Stimulated activated CD4-positive, alpha-beta T cell treated with anti-CD3 and anti-CD28 coated beads, Interleukin-2, amount 100 ng/mL, for 48 hours (primary cell): Measurements from ENCODE around the gene RDH12.
"Not testable (repeated sequence)": the region's sequence is repeated elsewhere in the genome, so short reads cannot be mapped to it uniquely, and the experiment has no call there.

Experiments used
- DNase-seq, 2 donors: peaks; one replicate each; pipeline ENCODE4 v3.0.0-alpha.2; 2020

The RDH12 gene

DNA sequence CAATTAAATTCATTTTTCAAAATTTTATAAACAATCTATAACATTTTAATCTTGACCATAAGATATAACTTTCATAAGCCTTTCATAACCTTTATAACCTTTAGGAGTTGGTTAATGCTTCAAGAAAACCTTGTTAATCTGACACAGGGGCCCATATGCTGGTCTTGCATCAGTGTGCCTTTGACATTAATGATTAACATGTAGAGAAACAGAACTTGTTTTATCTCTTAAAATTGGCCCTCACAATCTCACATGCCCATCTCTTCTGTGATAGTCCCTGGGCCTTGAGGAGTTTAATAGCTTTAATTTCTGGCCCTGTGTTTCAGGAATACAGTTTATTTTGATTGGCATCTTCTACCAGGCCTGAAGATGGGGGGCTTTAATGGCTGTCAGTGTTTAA, 7.7 kb downstream of the RDH12 start:
- DNase-seq: not testable (repeated sequence)

DNA sequence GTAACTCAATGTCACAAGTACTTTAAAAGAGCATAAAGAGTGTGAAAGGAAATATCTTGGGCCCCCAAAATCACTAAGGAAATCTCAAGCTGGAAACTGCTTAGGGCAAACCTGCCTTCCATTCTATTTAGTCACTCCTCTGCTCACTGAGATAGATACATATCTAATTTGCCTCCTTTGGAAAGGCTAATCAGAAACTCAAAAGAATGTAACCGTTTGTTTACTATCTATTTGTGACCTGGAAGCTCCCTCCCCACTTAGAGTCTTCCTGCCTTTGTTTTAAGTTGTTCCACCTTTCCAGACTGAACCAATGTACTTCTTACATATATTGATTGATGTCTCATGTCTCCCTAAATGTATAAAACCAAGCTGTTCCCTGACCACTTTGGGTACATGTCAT, 8.1 kb downstream of the RDH12 start:
- not testable (repeated sequence) for DNase-seq

DNA sequence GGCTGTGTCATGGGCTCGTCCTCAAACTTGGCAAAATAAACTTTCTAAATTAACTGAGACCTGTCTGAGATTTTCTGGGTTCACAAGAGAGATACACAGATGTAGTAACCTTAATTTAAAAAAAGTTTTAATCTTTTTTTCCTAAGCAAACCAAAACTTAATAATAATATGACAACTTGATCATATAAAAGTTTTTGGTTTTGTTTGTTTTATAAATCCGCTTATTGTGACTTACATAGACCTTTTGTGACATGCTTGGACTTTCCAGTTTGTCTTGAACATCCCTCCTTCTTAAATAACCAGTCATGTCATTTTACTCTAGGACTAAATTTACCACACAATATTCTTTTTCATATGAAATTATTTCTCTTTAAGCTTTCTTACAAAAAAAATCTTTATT, 8.5 kb downstream of the RDH12 start:
- DNase-seq: no peak

DNA sequence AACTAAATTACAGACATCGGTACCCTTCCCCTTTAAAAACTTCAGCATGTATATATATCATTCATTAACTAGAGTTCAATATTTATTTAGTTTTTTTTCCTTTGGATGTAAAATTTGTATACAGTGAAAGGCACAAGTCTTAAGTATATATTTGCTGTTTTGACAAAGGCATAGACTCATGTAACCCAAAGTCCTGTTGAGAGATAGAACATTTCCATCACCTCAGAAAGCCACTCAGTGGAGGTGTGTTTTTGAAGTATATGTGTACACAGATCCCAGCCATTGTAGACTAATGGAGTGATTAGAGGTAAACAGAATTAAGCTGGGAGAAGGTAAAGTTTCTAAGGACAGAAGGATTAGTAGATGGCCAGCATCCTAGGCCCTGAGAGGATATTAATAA, 15.4 kb downstream of the RDH12 start:
- DNase-seq: no peak

DNA sequence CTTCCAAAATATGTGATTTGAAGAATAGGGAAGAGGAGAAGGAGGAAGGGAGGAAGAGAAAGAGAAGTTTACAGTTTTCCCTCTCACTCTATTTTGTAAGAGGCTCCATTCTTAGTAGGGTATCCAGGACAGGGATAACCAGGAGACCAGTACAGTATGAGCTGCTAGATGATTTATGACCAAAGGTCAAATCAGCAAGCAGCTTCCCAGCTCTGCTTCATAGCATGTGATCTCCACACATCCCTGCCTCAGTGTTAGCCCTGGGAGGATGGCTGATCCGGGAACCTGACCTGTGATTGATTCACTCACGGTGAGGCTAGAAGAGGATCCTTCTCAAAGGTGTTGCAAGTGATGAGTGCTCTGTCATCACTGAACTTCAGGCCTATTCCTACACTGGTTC, 16.6 kb downstream of the RDH12 start:
- DNase-seq: no peak

DNA sequence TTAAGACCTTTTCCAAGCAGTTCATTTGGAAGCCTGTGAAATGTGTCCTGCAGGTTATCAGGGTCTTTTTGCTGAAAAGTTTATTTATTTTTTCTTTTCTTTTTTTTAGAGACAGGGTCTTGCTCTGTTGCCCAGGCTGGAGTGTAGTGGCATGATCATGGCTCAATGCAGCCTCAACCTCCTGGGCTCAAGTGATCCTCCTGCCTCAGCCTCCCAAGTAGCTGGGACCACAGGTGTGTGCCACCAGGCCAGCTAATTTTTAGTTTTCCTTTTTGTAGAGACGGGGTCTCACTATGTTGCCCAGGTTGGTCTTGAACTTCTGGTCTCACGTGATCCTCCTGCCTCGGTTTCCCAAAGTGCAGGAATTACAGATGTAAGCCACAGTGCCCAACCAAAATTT, 17.7 kb downstream of the RDH12 start:
- DNase-seq: not testable (repeated sequence)

DNA sequence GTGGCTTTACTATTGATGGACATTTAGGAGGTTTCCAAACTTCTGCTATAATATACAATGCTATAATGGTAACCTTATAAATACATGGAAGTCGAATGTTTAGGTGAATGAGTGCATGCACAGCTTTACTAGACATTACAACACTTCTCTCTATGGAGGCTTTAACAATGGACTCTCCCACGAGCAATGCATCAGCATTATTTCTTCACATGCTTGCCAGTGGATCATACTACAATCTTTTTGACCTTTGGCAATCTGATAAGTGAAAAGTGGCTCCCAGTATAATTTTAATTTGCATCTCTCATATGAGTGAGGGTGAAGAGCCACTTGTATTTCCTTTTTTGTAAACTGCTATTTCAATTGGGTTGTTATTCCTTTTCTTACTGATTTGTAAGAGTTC, 18.2 kb downstream of the RDH12 start:
- no peak for DNase-seq

DNA sequence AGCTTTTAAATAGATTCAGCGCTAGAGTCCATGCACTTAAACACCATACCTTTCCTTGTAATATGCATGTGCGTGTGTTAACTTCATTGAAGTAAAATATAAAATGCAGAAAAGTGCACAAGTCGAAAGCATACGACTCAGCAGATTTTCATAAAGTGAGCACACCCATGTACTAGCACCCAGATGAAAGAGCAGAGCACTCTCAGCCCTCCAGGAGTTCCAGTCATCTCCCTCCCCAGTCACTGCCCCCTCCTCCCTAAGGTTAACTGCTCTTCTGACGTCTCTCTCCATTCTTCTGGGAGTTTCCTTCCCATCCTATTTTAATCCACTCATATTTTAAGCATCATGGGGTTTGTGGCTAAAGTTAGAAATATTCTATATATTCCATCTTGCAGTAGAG, 20.2 kb downstream of the RDH12 start:
- no peak for DNase-seq

DNA sequence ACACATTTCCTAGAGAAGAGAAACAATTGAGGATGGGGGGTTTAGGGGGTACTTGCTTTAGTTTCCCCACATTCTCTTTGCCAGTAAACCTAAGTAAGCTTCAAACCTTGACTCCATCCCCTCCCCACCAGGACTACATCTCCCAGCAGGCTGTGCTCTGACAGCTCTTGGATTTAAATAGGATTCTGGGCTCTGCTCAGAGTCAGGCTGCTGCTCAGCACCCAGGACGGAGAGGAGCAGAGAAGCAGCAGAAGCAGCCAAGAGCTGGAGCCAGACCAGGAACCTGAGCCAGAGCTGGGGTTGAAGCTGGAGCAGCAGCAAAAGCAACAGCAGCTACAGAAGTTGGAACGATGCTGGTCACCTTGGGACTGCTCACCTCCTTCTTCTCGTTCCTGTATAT, 20.6 kb downstream of the RDH12 start:
- DNase-seq: no peak

DNA sequence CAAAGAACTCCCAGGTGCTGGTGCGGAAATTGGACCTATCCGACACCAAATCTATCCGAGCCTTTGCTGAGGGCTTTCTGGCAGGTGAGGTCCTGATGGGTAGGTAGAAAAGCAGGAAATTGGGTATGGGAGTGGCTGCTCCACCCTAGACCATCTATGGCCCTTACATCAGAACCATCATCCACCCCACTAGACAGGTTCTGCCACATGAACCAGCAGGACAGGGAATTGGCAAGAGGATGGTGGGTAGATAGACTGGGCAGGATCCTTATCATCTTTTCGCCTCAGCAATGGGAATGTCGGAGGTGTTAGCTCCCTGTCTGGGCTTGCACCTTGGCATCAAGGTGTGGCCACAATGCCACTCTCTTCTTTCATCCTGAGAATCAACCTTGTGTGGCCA, 23.5 kb downstream of the RDH12 start:
- DNase-seq: no peak

DNA sequence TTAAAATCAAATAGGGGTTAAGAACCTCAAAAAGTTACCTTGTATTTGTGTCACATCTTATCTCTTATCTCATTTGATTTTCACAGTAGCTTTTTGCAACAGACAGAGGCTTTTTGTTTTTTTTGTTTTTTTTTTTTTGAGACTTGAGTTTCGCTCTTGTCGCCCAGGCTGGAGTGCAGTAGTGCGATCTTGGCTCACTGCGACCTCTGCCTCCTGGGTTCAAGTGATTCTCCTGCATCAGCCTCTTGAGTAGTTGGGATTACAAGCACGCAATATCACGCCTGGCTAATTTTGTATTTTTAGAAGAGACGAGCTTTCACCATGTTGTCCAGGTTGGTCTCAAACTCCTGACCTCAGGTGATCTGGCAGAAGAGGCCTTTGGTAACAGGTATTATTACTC, 25.7 kb downstream of the RDH12 start:
- no peak for DNase-seq

DNA sequence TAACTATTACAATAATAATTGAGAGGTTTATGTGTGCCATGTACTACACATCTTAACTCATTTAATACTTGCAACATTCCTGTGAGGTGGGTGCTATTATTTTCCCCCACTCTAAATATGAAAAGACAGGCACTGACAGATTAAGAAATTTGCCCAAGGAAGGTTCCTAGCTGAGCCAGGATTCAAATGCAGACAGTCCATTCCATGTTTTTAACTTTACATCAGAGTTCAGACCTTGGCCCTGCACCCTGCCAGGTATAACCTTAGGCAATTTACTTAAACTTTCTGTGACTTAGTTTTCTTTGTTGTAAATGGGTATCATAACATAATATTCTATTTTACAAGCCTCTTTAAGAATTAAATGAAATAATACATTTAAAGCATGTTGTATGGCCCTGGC, 26.6 kb downstream of the RDH12 start:
- DNase-seq: no peak

DNA sequence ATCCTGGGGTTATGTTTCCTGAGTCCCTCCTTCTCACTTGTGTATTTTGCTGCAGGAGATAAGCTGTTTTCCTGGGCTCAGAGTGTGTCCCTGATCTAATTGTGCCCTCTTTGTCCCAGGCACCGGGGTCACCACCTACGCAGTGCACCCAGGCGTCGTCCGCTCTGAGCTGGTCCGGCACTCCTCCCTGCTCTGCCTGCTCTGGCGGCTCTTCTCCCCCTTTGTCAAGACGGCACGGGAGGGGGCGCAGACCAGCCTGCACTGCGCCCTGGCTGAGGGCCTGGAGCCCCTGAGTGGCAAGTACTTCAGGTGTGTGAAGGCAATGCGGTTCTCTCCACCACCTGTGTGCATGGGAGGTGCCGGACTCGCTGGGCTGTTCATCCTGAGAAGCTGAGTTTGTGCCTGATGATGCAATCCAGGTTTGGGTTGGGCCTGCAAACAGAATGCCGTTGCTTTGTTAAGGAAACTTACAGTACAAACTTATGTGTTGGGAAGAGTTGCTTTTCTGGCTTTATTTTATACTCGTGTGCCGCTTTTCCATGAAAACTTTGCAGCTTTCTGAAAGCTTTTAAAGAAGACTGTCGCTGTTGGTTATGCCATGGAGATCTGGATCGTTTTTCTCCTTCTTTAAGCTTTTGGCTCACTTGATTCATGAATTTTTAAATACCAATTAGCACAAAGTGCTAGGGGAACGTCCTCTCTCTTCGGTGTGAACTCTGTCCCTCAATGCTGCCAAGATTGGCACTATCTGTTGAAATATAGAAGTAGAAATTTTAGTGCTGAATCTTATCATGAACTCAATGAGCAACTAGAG, 27.6 kb downstream of the RDH12 start:
- DNase-seq: no peak

DNA sequence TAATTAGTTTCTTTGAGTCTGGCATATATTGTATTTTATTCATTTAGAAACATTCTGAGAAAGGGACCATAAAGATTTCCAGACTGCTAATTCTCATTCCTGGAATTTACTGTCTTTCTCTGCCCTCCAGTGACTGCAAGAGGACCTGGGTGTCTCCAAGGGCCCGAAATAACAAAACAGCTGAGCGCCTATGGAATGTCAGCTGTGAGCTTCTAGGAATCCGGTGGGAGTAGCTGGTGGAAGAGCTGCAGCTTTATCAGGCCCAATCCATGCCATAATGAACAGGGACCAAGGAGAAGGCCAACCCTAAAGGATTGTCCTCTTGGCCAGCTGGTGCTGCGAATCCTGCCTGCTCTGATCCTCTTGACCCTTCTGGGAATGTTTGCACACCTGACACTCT, 31.9 kb downstream of the RDH12 start:
- no peak for DNase-seq

DNA sequence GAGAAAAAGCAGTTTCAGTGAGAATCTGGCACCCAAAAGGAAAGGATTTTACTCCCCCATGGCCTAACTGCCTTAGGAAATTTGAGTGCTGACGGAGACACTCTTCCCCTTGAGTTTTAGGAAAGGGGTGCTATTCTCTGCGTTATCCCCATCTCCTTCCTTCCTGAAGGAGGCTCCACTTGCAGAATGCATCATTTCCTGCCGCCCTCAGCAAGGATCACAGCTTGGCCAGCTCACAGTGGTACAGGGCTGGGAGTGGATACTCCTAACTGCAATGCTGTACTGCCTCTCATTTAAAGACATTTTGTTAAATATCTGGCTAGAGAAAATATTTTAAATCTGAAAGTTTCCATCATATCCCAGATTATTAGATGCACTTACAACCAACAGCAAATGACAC, 33.0 kb downstream of the RDH12 start:
- no peak for DNase-seq

DNA sequence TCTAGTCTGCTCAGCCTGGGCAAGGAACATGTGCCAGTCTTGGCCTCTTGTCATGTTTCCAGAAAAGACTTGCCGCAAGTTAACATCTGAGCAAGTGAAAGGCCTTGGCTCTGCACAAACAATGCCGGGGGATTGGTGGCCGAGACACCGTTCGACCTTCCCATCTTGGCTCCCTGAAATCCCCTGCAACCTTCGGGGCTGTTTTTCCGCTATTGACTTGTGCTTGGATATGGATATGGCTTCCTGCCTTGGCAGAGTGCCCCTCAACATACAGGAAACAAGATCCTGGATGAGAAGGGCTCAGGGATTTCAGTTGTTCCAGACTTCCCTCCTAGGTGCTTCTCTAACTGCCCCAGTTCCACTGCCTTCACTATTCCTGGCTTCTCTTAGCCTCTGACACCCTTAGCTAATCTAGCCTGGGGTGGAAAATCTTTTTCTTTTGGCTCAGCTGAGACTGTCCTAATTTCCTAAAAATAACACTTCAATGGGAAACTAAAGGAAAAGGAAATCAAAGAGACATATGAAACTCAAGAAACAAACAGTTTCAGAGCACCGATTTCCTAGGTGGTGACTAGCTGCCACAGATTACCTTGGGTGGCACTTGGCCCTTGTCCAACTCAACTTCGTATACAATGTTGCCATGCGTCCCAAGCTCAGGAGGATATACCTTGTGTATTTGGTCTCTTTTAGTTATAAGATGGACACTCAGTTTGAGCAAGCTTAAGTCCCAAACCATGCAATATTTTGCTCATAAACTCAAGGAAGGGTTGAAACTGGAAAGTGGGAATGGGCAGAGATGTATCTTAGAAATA, 33.9 kb downstream of the RDH12 start:
- DNase-seq: no peak

DNA sequence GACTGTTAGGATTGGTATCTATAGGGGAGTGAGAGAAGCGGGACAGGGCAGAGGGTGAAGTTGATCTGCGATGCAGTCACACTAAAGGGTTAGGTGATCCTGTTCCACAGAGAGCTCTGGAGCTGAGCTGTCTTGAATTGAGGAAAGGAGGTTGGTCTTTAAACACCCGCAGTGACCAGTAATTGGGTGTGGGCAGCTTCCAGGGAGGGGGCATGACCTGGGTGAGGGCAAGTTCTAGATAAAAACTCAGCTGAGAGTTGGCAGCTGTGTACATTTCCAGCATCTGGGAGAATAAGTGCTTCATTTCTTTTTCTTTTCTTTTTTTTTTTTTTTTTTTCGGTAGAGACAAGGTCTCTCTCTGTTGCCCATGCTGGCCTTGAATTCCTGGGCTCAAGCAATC, 35.1 kb downstream of the RDH12 start:
- no peak for DNase-seq

DNA sequence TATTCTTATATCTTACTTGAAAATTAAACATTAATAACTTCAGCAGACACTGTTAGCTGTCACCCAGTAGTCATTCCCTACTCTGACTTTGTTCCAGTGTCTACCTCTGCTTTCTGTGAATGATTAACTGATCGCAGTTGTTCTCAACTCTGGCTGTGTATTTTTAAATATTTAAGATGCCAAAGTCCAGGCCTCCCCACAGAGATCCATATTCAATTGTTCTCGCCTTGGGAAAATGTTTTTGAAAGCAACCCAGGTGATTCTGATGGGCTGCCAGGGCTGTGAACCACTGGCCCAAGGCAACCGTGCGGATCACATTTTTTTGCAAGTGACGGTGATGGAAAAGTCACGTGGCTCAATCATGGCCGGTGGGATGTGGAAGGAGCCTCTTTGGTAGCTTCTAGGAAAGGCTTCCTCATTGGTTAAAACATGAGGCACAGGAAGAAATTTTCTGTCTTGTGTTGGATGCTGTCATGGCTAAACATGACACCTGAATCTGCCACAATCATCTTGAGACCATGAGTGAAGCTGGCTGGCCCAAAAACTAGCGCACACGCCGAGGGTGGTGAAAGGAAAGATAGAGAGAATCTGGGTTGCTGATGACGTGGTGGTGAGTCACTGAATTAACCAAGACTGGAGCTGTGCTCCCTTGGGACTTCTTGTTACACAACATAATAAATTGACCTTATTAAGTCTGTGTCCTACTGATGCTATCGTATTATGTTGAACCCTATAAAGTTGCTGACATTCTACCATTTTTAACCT, 37.2 kb downstream of the RDH12 start:
- no peak for DNase-seq

DNA sequence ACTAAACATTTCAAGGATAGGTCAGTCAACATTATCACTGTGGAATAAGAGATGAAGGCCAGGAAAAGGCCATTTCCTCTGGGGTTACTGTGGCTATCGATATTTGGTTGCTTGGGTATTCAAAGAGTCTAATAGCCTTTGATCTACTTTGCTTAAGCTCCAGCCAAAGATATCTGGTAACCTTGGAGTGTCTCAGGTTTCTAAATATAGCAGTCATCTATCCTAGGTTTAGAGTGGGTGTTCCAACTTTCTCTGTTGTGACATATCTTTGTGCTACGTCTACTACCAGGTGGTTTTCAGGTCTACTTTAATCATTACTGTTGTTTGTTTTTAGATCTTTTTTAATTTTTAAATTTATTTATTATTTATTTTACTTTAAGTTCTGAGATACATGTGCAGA, 42.4 kb downstream of the RDH12 start:
- DNase-seq: no peak

DNA sequence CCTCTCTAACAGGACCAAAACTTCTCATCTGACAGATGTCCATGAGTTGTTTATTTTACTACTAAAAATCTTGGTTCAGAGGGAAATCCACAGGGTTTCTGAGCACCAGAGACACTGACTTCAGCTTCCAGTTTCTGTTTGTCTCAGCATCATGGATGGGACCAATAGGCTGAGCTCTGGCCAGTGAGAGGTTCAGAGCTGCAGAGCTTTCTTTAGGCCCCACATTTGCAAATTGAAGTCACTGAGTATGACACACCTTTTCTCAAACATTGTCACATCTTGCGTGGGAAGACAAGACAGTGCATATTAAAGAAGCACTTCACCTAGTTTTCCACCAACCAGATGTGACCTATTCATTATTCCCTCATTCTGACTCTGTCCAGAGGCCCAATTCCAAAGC, 45.2 kb downstream of the RDH12 start:
- no peak for DNase-seq

DNA sequence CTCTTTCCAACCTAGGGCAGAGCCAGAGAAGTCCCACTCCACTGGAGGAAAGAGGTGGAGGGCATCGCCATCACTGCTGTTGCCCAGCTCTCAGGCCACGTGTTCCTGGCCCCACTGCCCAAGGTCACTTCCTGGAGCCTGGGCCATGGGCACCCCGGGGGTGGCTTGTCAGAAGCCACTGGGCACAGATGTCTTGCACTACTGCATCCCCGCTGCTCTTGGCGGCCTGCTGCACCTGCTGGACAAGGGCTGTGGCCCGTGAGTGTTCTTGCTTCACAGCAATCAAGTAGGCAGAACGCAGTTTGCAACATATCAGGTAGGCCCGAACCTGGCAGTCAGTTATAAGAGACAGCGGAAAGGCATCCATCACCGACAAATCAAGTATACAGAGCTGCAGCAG, 46.6 kb downstream of the RDH12 start:
- DNase-seq: no peak

DNA sequence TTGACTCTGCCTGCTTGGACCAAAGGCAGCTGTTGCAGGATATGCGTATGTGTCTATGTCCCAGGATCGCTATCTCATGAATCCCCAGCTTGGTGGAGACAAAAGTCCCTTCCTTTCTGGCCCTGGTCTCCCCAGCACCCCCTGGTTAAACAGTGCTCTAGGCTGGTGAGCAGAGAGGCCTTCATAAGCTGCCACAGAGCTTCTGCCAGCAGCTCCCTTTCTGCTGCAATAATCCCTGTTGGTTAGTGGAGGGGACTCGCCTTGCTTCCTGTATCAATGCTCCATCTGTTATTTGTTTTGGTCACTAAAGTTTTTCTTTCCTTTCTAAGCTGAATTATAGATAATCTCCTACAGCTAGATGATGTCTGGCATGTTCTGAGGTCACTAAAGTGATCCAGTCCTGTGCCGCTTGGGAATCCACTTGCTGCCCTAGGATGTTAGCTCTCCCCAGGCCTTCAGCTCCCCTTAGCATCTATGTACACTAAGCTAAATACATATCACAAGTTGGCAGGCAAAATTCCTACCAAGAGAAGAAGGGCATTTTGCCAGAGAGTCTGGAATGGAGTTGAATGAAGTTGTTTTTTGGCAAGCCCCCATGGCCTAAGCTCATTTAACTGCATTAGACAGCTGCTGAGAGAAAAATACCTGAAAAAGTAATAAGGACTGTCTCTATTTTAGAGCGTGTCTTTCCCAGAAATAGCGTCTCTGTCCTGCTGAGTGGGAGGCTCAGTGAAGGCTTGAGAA, 47.8 kb downstream of the RDH12 start:
- no peak for DNase-seq

DNA sequence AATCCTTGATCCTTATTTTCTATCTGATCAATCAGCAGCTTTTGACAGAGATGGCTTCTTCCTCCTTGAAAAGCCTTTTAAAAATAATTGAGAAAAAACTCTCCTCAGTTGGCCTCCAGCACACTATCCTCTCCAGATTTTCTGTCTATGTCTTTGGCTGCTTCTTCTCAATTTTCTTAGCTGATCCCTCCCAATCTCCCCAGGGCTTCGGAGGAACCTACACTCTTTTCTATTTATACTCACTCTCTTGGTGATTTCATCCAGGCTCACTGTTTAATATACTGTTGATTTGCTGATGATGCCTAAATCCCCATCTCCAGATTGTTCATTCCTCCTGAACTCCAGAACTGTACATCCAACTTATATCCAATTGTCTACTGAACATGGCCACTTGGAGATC, 54.8 kb downstream of the RDH12 start:
- DNase-seq: no peak
